ENCODE results near the gene ADORA1.

ADORA1 gene

GRCh38 chr1:203170625-203171330 lies 43.3 kb downstream of the ADORA1 start:
- Histone ChIP-seq H3K4me3 (ENCODE audit: extremely low read depth, insufficient read depth, low read length, poor library complexity, severe bottlenecking) (no peak overlapping the region), H3K36me3 (ENCODE audit: control insufficient read depth, insufficient read depth, low read length) (peaks cover 3% of the 10 kb centered on the region), H3K4me1 (ENCODE audit: control insufficient read depth, insufficient read depth, low read length, poor library complexity, severe bottlenecking) (peaks cover 15% of the 10 kb centered on the region), H3K27ac (ENCODE audit: low read depth, low read length, severe bottlenecking) (no peak overlapping the region), H3K9me3 (ENCODE audit: control insufficient read depth, low read length) (no peaks in the 10 kb centered on the region)
- WGBS, 2 experiments (ENCODE audit: insufficient coverage in 2 of 2): 87% methylated on average over 3 to 8 of the region's 8 CpGs

DNA sequence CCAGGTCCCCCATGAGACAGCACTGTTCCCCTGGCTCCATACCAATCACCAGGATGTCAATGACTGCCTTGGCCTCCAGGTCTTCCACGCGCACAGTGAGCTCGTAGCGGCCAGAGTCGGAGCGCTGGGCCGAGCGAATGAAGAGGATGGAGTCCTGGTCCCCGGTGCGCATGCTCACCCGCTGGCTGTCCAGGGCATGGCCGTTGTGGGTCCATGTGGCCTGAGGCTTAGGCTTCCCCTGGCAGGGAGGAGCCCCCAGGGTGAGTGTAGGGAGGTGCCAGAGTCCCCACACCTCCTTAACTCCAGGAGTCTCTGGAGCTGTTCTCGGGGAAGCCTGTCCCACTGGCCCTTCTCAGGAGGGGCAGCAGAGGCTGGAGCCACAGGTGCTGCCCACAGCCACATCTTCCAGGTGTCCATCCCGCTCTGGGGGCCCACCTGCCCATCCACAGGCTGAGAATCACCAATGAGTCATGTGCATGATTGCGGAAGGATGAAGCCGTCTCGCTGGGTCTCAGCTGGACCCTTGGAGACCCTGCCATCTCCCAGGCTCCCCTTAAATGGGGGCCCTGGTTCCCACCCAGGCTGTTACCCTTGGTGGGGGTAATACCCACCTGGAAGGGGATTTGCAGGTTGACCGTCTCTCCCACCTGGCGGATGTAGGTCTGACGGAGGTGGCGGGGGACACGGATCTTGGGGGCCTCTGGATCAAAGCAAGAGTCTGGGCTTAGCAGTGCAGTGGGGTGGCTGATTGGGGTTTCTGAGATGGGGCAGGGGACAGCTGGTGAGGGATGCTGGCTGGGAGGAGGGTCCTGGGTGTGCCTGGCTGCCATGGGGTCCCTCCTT lies 44.0 kb downstream of the ADORA1 start:
- Histone ChIP-seq H3K36me3 (ENCODE audit: control insufficient read depth, insufficient read depth, low read length) (no peaks in the 10 kb centered on the region), H3K27ac (ENCODE audit: low read depth, low read length, severe bottlenecking) (no peak overlapping the region), H3K4me1 (ENCODE audit: control insufficient read depth, insufficient read depth, low read length, poor library complexity, severe bottlenecking) (peaks cover 21% of the 10 kb centered on the region), H3K4me3 (ENCODE audit: extremely low read depth, insufficient read depth, low read length, poor library complexity, severe bottlenecking) (no peak overlapping the region), H3K9me3 (ENCODE audit: control insufficient read depth, low read length) (no peaks in the 10 kb centered on the region)
- 94 to 98% methylated on average over 18 to 20 of the region's 22 CpGs for WGBS, 2 experiments (ENCODE audit: insufficient coverage in 2 of 2)

DNA sequence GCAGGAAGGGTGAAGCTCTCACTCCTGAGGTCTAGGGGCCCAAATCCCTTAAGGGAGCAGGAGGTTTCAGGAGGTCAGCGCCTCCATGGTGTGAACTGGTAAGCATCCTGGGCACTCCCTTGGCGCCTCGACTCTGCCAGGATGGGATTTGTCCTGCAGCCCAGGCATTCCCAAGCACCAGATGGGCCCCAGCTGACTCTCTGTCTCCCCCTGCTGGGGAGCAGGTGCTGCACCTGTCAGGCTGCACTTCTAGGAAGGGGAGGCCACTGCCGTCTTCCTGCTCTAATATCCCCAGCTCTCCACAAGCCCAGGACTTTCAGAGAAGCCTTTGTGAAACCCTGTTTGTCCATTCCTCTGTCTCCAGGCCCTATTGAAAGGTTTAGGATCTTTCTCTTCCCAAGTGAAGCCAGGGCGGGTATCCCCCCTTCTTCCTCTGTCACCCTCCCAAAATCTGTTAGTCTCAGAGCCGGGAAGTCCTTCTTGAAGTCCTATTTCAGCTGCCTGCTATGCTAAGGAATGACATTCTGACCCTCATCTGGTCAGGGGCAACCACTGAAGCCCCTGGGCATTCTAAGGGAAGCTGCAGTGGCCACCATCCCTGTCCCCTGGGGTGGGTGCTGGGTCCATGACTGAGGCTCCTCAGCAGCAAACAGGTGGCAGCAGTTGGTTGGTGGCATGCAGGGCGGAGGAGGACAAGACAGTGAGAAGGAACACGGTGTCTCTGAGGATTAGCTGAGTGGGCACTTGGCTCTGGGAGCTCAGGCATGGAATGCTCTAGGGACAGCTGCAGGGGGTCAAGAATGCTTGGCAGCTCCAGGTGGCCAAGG lies 44.9 kb downstream of the ADORA1 start:
- H3K27ac ChIP-seq (ENCODE audit: low read depth, low read length, severe bottlenecking): no peak overlapping the region
- peaks cover 27% of the 10 kb centered on the region for H3K4me1 ChIP-seq (ENCODE audit: control insufficient read depth, insufficient read depth, low read length, poor library complexity, severe bottlenecking)
- H3K9me3 ChIP-seq (ENCODE audit: control insufficient read depth, low read length): no peaks in the 10 kb centered on the region
- no peak overlapping the region for H3K4me3 ChIP-seq (ENCODE audit: extremely low read depth, insufficient read depth, low read length, poor library complexity, severe bottlenecking)
- 67 to 74% methylated on average over 7 of the region's 8 CpGs for WGBS, 2 experiments (ENCODE audit: insufficient coverage in 2 of 2)
- H3K36me3 ChIP-seq (ENCODE audit: control insufficient read depth, insufficient read depth, low read length): no peaks in the 10 kb centered on the region

DNA sequence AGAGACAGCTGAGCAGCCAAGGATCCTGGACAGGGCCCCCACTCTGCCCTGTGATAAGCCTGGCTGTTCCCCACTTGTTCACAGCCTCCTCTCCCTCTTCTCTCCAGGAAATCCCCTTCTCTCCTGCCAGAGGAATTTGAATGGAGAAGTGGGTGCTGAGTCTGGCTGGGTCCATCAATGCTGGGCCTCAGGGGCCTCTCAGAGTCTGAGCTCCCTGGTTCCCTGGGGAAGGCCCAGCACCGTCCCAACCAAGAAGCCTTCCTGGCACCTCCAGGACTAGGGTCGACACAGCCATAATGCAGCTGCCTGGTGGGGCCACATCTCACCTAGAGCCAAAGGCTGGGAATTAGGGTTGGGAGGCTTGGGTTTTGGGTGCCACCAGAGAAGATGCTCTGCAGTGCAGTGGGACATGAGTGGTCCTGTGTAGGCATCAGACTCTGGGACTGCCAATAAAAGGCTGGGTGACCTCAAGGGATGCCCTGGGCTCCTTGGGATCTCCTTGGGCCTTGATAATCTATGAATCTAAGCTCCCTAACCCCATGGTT lies 45.6 kb downstream of the ADORA1 start:
- H3K9me3 ChIP-seq (ENCODE audit: control insufficient read depth, low read length): no peaks in the 10 kb centered on the region
- peaks cover 33% of the 10 kb centered on the region for H3K4me1 ChIP-seq (ENCODE audit: control insufficient read depth, insufficient read depth, low read length, poor library complexity, severe bottlenecking)
- no peak overlapping the region for H3K4me3 ChIP-seq (ENCODE audit: extremely low read depth, insufficient read depth, low read length, poor library complexity, severe bottlenecking)
- H3K36me3 ChIP-seq (ENCODE audit: control insufficient read depth, insufficient read depth, low read length): no peaks in the 10 kb centered on the region
- WGBS, 2 experiments (ENCODE audit: insufficient coverage in 2 of 2): 92% methylated on average over 2 of the region's 2 CpGs; no CpG with 5 or more reads in 1 of the 2 experiments
- H3K27ac ChIP-seq (ENCODE audit: low read depth, low read length, severe bottlenecking): no peak overlapping the region

DNA sequence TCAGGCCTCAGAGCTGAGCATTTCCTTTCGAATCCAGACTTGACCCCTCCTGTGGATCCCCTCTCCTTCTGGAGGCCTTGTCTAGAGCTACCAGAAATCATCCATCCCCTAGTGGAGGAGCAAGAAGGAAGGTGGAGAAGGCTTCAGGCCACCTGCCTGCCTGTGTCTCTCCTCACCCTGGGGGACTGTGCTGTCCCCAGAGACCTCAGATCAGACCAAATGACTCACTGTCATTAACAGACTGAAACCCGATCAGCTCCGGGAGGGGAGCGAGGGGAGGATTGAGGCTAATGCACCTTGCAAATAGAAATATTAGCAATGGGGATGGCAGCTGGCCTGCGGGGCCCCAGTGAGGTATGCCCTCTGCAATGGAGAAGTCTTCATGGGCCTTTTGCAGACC lies 46.0 kb downstream of the ADORA1 start:
- no peak overlapping the region for H3K27ac ChIP-seq (ENCODE audit: low read depth, low read length, severe bottlenecking)
- H3K4me1 ChIP-seq (ENCODE audit: control insufficient read depth, insufficient read depth, low read length, poor library complexity, severe bottlenecking): peaks cover 37% of the 10 kb centered on the region

GRCh38 chr1:203174324-203174985 lies 46.9 kb downstream of the ADORA1 start:
- H3K27ac ChIP-seq (ENCODE audit: low read depth, low read length, severe bottlenecking): no peak overlapping the region

More for the DNA sequence above, 46.0 kb downstream of the ADORA1 start:
- H3K4me3 ChIP-seq (ENCODE audit: extremely low read depth, insufficient read depth, low read length, poor library complexity, severe bottlenecking): no peak overlapping the region
- 72 to 94% methylated on average over 4 of the region's 5 CpGs for WGBS, 2 experiments (ENCODE audit: insufficient coverage in 2 of 2)
- H3K36me3 ChIP-seq (ENCODE audit: control insufficient read depth, insufficient read depth, low read length): no peaks in the 10 kb centered on the region
- no peaks in the 10 kb centered on the region for H3K9me3 ChIP-seq (ENCODE audit: control insufficient read depth, low read length)

DNA sequence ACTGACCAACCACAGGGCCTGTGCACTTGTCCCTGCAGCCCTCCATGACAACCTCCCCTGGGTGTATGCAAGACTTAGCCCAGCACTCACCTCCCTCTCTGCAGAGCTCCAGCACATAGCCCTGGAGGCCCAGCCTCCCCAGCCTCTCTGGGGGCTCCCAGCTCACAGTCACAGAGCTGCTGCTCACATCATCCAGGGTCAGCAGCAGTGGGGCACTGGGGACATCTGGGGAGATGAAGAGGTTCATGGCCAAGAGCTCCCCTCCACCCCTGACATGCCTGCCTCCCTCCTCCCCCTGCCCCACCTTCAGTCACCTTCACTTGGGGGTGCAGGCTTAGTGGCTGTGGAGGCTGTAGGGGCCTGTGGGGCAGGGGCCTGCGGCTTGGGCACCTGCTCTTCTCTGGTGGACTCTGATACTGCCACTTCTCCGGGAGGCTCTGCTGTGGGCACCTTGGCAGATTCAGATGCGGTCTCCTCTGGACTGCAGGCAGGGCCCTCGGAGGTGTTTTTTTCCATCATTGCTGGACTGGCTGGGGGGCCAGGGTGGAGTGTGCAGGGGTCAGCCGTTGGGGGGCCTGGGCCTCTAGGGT lies 47.8 kb downstream of the ADORA1 start, which contains the start of gene MYBPH:
Gene MYBPH (minus strand): TSS at position 590 of the 590 bp plus-strand sequence. CDS start 71 bp downstream, at position 519.
- Histone ChIP-seq H3K27ac (ENCODE audit: low read depth, low read length, severe bottlenecking) (no peak within 1 kb of the TSS), H3K4me3 (ENCODE audit: extremely low read depth, insufficient read depth, low read length, poor library complexity, severe bottlenecking) (no peak within 1 kb of the TSS), H3K9me3 (ENCODE audit: control insufficient read depth, low read length) (no peaks in the 10 kb centered on the region), H3K4me1 (ENCODE audit: control insufficient read depth, insufficient read depth, low read length, poor library complexity, severe bottlenecking) (peaks cover 50% of the 10 kb centered on the region), H3K36me3 (ENCODE audit: control insufficient read depth, insufficient read depth, low read length) (no peaks in the 10 kb centered on the region)
- WGBS, 2 experiments (ENCODE audit: insufficient coverage in 2 of 2): 100% methylated on average over 1 to 3 of the region's 5 CpGs

More at GRCh38 chr1:203174324-203174985, 46.9 kb downstream of the ADORA1 start:
- Histone ChIP-seq H3K9me3 (ENCODE audit: control insufficient read depth, low read length) (no peaks in the 10 kb centered on the region), H3K4me3 (ENCODE audit: extremely low read depth, insufficient read depth, low read length, poor library complexity, severe bottlenecking) (no peak overlapping the region), H3K36me3 (ENCODE audit: control insufficient read depth, insufficient read depth, low read length) (no peaks in the 10 kb centered on the region), H3K4me1 (ENCODE audit: control insufficient read depth, insufficient read depth, low read length, poor library complexity, severe bottlenecking) (peaks cover 46% of the 10 kb centered on the region)
- 92 to 97% methylated on average over 8 to 9 of the region's 12 CpGs for WGBS, 2 experiments (ENCODE audit: insufficient coverage in 2 of 2)

GRCh38 chr1:203175827-203176241 lies 48.3 kb downstream of the ADORA1 start:
- no peaks in the 10 kb centered on the region for H3K36me3 ChIP-seq (ENCODE audit: control insufficient read depth, insufficient read depth, low read length)
- no peaks in the 10 kb centered on the region for H3K9me3 ChIP-seq (ENCODE audit: control insufficient read depth, low read length)
- peaks cover 50% of the 10 kb centered on the region for H3K4me1 ChIP-seq (ENCODE audit: control insufficient read depth, insufficient read depth, low read length, poor library complexity, severe bottlenecking)
- H3K27ac ChIP-seq (ENCODE audit: low read depth, low read length, severe bottlenecking): no peak overlapping the region
- WGBS, 2 experiments (ENCODE audit: insufficient coverage in 2 of 2): 90 to 93% methylated on average over 2 to 9 of the region's 9 CpGs
- no peak overlapping the region for H3K4me3 ChIP-seq (ENCODE audit: extremely low read depth, insufficient read depth, low read length, poor library complexity, severe bottlenecking)

DNA sequence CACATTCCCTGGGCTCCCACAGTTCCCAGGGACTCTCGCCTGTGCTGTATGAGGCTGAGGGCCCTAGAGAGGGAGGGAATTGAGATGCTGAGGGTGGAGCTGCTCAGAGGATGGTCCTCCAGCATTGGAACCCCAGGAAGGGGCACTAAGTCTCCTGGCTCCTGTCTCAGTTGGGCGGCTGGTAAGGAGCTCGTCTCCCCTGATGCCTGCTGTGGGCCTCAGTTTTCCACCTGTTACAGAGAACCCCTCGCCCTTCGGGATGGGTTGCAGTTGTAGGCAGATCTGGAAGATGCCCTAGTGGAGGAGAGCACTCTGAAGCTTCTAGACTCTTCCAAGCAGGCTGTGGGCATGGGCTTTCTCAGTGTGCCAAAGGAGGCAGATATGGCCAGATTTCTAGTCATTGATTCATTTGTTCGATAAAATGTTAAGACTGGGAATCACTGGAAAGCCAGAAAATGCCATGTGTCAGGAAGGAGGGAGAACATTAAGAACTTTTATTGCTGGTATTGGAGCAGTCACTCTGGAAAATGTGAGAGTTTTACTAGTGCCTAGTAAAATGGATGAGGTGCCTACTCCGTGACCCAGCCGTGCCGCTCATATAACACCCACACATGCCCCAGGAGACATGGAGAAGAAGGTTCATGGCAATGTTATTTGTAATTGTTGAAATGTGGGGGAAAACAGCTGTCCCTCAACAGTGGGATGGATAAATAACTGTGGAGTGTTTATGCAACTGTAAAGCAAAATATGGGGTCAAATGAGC lies 48.9 kb downstream of the ADORA1 start:
- Histone ChIP-seq H3K4me1 (ENCODE audit: control insufficient read depth, insufficient read depth, low read length, poor library complexity, severe bottlenecking) (peaks cover 50% of the 10 kb centered on the region), H3K27ac (ENCODE audit: low read depth, low read length, severe bottlenecking) (no peak overlapping the region), H3K4me3 (ENCODE audit: extremely low read depth, insufficient read depth, low read length, poor library complexity, severe bottlenecking) (no peak overlapping the region), H3K36me3 (ENCODE audit: control insufficient read depth, insufficient read depth, low read length) (no peaks in the 10 kb centered on the region), H3K9me3 (ENCODE audit: control insufficient read depth, low read length) (no peaks in the 10 kb centered on the region)
- whole genome bisulfite sequencing, 2 experiments (ENCODE audit: insufficient coverage in 2 of 2): 100% methylated on average over 3 to 6 of the region's 9 CpGs

All from mesodermal cell (in vitro differentiated cells).